GM18499 (cell line): ENCODE results near the gene VEGFA.

ENCODE experiments used
- ATAC-seq: cut with Tn5 transposase; IDR thresholded peaks from one replicate; pipeline ENCODE4 v1.9.1; 2021; ENCODE audit warnings: moderate number of reproducible peaks; ENCODE audit not compliant: insufficient read depth, unreplicated experiment

Gene VEGFA

GRCh38 chr6:43834528-43835155 lies 64.6 kb downstream of the VEGFA start:
- no peak for ATAC-seq

- ATAC-seq: no peak
Measured at GRCh38 chr6:43835872-43836419, 65.9 kb downstream of the VEGFA start.
